HG03135 (cell line): ENCODE results near the gene APOD.
"Not testable (repeated sequence)": the region's sequence is repeated elsewhere in the genome, so short reads cannot be mapped to it uniquely, and the experiment has no call there.

Source experiments
- ATAC-seq: cut with Tn5 transposase; IDR thresholded peaks from one replicate; pipeline ENCODE4 v1.9.1; 2021; ENCODE audit warnings: mild to moderate bottlenecking, moderate library complexity; ENCODE audit not compliant: unreplicated experiment

The APOD gene

DNA sequence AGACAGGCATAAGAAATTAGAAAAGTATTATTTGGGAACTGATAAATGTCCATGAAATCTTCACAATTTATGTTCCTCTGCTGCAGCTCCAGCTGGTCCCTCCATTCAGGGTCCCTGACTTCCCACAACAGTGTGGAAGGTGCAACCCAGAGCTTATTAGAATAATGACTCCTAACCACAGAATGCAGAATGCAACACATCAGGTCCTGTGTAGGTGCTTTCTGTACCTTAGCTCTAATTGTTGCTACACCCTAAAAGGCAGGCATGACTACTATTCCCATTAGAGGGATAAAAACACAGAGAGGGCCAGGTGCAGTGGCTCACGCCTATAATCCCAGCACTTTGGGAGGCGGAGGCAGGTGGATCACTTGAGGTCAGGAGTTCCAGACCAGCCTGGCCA, 6.6 kb upstream of the APOD start:
- ATAC-seq = not testable (repeated sequence)

DNA sequence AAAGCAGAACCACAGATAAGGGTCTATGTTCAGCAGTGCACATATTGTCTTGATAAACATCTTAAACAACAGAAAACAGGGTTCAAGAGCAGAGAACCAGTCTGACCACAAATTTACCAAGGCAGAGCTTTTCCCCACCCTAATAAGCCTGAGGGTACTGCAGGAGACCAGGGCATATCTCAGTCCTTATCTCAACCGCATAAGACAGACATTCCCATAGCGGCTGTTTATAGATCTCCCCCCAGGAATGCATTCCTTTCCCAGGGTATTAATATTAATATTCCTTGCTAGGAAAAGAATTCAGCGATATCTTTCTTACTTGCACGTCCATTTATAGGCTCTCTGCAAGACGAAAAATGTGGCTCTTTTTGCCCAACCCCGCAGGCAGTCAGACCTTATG, 6.1 kb upstream of the APOD start:
- ATAC-seq = not testable (repeated sequence)

DNA sequence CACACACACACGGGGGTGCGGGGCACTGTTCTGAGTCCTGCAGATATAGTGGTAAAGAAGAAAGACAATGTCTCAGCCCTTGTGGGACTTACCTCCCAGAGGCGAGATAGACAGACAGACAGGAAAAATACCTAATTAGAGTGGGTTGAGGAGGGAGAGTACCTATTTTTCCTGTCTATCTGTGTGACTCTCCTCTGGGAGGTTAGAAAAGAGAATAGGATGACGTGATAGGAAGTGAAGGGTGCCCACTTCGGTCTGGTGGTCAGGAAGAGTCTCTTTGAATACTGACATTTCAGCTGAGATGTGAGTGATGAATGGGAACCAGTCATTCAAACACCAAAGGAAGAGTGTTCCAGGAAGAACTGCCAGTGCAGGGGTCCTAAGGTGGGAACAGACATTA, 4.1 kb upstream of the APOD start:
- ATAC-seq = no peak

DNA sequence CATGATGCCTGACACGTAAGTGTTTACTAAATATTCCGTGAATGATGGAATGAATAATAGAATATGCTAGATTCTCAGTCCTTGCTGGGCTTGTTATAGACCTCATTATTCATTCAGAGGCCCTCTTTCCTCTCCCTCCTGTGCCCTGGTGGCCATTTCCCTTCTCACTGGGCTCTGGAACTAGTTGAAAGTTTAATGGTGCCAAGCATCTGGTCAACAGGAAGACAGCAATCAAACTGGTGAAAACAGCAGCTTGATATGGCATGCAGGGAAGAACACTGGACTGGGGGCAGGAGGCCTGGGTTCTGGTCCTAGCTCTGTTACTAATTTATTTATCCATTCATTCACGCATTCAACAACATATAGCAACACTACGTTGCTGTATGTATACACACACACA, 3.7 kb upstream of the APOD start:
- ATAC-seq = no peak

DNA sequence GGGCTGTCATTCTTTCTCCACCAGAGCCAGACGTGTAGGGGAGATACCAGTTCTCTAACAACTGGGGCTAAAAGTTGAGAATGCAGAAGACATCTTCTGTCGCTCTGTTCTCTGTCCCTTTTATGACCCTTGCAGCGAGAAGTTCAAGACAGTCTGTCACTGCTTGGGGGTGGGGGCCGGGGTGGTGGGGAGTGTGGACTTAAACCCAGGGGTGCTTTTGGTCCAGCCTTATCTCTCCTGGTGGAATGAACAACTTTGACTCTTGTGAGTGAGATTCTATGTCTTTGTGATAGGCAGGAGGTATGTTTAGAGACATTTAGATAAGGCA, 767 bp upstream of the APOD start:
- no peak for ATAC-seq

DNA sequence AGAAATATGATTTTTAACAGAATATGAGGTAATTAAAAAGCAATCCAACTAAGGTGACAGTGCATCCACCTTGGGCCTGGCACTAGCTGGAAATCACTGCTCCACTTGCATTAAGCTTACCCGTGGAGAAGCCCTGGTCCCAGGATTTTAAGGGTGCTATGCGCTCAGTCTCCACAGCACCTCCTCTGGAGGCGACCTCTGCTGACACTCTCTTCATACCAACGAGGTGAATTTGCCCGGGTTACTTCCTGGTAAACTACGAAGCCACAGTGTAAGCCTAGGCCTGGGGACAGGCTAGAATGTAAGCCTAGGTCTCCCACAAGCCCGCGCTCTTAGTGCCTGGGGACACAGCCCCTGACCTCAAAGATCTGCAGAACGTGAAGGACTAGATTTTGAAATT, 793 bp downstream of the APOD start:
- ATAC-seq = no peak

DNA sequence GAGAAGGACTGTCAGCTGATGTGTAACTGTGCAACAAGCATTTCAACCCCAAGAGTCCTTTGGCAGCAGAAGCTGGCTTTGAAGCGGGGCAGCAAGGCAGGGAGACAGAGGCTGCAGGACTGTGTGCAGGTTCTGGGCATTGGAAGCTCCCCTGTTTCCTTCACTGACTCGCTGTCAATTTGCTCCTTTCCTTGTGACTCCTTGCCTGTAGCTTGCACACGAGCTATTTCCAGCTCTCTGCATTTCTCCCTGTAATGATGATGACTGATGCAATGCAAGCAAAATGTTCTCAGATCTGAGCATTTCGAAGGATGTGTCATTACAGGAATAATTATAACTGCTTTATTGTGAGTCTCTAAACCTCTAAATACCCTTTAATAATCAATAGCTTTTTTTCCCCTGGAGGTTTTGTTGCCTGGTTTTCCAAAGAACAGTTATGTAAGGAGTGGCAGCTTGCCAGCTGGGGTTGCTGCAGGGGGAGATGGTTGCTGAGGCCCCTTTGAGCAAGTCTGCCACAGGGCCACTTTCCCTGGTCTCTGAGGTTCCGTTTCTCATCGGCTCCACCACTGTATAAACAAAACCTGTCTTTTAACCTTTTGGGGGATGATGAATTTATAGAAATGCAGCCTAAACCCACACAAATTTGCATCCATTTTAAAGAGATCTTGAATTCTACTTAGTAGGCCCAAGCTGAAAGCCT, 2.8 kb downstream of the APOD start:
- no peak for ATAC-seq

DNA sequence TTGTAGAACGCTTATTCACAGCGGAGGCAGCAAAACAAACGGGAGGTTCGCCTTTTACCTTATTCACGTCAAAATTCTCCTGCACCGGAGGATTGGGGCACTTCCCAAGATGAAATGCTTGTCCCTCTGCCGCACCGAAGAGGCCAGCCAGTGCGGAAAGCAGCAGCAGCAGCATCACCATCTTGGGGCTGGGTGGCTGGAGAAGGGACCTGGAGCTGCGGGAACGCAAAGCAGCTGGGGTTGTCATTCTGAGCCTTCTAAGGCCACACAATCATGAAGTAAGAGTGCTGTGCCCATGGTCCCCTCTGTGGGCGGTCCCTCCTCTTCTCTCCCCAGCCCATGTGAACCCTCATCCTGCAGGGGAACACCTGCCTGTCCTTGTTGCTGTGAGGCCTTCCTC, 4.5 kb downstream of the APOD start:
- ATAC-seq = no peak

DNA sequence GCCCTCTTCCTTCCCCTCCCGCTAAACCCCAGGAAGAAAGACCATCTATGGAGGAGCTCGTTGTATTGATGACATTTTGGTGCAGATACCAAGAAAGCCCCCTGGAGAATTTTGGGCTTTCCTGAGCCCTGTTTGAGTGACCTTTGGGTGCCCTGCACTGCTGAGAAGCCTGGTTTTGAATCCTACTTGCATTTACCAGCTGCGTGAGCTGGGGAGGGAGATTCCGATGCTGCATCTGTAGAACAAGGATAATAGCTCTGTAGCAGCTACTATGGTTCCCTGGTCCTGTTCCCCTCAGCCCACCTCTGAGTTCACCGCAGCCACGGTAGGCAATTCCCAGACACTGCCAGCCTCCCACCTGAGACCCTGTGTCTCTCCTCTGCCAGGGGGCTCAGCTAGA, 5.2 kb downstream of the APOD start:
- no peak for ATAC-seq

DNA sequence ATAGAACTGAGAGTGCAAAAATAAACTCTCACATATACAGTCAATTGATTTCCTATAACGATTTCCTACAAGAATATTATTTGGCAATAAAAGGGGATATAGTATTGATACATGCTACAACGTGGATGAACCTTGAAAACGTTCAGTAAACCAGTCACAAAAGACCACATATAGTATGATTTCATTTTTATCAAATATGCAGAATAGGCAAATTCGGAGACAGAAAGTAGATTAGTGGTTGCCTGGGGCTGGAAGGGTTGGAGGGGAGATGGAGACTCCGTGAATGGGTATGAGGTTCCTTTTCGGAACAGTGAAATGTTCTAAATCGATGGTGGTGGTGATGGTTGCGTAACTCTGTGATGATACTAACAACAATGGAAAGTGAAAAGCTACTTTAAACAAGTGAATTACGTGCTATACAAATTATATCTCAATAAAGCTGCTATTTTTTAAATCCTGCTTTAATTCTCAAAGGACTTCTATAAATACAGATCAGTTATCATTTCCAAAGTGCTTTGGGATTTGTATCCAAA, 6.0 kb downstream of the APOD start:
- ATAC-seq = no peak

DNA sequence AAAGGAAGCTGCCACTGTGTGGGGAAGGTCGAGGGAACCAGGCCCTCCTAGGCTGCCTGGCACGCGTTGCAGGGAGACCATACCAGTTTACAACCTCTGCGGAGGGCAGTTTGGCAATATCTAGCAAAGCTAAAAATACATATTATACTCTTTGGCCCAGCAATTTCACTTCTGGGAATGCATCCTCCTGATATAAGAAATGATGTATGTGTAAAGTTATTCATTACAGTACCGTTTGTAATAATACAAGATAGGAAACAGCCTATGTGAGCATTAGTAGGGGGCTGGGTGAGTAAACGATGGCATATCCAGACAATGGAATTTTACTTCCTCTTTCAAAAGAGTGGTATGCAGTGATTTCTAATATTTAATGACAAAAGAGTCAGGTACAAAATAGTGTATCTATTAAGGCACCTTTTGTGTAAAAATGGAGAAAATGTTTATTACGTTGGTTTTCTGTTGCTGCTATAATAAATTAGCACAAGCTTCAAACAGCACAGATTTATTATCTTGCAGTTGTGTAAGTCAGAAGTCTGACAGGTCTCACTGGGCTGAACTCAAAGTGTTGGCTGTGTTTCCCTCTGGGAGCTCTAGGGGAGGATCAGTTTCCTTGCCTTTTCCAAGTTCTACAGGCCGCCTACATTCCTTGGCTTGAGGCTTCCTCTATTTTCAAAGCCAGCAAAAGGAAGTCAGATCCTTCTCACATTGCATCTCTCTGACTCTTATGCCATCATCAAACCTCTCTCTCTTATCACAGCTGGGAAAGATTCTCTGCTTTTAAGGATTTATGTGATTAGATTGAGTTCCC, 9.0 kb downstream of the APOD start:
- no peak for ATAC-seq

DNA sequence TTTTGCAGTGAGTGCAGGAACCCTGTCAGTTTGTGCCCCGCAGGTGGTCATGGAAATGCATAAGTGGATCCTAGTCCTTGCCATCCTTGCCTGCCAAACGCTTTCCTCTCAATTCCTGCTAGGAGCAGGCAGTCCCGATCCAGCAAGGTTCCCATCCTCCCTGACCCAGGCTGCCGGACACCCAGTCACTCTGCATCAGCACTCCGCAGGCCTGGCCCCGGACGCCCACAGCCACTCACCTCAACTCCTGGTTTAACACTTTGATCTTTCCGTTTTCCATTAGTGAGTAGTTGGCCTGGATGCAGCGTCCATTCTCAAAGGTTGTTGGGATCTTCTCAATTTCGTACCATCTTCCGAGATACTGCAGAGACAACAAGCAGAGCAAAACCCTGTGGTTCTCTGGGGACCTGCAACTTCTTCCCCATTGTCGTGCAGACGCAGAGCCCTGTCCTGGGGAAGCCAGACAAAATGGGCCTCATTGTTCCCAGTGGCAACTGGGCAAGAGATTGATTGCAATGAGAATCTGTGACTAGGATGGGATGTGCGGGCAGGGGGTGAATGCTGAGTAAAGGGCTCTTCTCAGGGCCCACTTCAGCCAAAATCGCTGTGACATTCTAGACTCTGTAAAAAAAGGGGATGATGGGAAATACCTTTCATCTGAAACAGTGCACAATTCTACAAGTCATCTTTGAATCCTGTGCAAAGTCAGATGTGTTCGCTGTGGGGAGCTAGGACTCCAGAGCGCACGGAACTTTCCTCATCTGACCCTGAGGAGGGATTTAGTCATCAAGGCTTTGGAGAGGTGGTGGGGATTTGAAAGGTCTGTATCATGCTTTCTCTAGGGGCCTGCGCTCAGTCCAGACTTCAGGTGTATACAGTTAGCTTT, 9.9 kb downstream of the APOD start:
- ATAC-seq = no peak

DNA sequence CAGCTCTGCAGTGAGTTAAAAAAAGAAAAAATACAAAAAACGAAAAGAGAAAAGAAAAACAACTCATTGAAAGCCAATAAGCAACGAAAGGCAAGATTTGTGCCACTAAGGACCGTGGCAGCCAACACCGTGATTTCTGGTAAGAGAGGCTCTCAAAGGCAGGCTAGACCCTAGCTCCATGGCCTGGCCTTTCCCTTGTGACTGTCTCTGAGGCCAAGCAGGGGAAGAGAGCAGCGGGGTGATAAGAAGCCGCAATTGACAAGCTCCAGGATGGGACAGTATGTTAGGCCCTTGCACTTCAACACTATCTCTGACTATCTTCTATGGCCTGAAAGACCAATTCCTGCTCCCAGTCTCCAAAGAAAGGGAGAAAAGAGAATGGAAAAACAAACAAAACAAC, 12.4 kb downstream of the APOD start:
- ATAC-seq = no peak

DNA sequence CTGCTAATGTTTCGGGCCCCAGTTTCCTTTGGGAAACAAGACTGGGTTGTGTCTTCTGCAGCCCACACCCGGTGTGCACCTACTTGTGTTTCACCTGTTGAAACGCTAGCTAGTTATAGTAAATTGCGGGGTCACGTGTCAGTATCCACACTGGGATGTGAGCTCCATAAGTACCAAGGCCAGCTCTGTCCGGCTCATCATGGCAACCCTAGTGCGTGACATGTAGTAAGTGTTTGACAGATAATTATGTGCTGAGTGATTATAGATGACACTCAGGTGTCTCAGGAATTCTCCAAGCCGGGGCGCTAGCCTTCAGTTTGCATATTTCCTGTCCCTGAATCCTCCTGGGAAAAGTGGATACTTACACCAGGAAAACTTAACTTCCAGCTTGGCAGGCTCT, 12.8 kb downstream of the APOD start:
- ATAC-seq = no peak

DNA sequence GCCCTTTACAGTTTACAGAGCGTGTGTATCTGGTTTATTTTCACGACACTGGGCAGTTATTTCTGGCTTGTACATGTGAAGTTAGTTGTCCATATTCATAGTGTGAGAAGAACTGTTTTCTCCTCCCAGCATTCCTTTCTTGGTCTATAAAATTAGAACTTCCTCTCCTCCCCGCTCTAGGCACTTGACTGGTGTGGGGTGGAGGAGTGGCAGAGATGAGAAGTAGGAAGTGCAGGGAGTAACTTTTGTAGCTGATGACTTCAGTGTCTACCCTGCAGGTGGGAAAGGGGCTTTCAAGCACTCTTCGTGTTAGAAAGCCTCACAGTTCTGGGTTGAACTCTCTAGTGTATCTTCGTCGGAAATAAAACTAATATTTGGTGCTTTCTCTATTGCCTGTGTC, 13.4 kb downstream of the APOD start:
- no peak for ATAC-seq

DNA sequence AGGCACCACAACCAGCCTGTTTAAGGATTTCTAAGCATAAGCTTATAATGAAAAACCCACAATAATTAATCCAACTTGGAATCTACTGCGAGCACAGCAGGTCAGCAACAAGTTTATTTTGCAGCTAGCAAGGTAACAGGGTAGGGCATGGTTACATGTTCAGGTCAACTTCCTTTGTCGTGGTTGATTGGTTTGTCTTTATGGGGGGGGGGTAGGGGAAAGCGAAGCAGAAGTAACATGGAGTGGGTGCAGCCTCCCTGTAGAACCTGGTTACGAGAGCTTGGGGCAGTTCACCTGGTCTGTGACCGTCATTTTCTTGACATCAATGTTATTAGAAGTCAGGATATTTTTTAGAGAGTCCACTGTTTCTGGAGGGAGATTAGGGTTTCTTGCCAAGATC, 15.1 kb downstream of the APOD start:
- ATAC-seq = no peak

DNA sequence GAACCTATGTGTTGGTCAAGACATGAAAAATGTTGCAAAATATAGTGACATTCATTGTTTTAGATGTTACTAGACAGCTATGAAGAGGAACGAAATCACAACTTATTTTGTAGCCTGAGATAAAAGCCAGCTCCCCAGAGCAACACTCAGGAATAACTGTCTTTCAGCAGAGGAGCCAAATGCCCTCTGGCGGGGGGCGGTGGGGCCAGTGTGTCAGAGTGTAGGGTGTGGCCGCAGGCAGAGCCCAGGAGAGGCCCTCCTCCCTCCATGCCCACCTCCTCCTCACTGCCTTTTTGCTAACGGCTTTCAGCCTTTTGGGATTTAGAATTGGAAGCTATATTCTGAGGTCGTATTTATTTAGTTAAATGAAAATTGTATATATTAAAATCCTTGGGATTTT, 16.9 kb downstream of the APOD start:
- ATAC-seq = no peak

DNA sequence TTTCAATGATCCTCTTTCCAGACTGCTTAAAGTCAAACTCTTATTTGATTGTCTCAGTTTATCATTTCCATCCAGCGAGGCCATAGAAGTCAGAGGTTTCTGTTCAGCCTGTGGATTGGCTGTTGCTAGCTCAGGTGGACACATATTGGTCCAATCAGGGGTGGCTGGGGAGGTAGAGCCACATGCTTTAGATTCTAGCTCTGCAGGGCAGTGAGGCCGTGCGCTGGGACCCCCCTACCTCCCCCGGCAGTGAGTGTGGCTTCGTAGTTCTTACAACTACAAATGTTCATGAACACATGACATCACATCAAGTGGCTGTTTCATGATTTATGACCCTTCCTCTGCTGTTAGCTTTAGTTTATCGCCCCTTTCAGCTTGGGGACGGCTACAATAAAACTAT, 18.0 kb downstream of the APOD start:
- no peak for ATAC-seq

DNA sequence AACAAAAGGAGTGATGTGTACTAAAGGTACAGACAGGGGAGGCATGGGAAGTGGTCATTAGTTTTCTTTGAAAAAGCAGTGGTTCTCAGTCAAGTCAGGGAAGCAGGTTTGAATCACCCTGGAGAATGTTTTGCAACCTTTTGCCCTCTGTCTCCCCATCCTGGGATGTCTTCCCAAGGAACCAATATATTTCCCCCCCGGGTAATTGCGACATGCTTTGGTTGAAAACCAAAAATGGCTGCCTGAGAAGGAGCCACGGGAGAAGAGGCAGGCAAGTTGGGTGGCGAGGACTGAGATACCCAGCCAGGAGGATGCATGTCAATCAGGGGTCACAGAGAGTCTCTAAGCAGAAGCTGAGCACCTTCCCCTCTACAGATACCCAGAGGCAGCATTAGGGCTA, 20.4 kb downstream of the APOD start:
- ATAC-seq = no peak

DNA sequence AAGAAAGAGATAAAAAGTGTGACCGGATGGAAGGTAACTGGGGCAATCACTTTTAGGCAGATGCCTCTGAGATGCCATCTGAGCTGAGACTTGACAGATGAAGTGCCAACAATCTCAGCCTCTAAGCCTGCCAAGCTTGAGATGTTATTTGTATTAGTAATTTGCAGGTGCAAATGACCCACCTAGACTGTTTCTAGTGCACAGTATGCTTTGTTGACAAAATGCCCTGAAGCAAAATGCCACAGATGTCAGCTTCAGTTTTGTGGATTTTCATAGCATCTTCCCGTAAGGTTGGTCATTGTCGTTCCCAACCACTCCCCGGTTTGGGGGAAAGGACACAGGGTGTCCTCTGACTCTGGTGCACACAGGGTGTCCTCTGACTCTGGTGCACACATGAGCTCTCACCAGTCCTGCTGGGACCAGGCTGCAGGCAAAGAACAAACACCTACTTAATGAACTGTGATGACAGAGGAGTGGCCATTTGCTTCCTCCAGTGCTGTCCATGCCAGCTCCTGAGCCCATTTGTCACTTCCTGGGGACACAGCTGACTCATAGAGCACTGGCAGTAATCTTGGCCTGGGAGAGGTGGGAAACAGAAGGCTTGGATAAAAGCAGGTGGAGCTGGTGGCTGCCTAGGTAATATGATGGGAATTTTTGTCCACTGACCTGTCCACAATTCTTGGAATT, 23.9 kb downstream of the APOD start:
- no peak for ATAC-seq

DNA sequence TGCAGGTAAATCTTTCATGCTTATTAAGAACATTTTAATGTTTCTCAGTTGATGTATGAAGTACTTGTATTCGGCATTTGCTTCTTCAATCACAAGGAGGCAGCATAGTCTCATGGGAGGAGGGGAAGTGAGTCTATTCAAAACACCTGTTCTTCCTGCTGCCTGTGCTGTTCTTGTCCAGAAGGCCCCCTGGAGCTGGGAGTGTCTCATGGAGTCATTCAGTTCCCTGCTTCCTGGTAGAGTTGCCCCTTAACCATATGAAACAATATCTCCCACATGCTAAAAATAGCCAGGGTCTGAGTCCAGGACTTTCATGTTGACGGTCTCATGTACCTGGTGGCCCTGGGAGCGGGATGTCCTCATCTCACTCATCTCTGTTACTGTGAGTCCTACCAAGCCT, 25.1 kb downstream of the APOD start:
- no peak for ATAC-seq
